H1 (cell line): Measurements from ENCODE around the gene SPECC1. TPM values are rescaled to one million over a fixed set of nuclear protein-coding genes. Genes with fewer than 3 reads are reported as not detected.

Experiments
- ASH2L ChIP-seq: fragments of 200-600, 300-600 bp; sonication (generic); IDR thresholded peaks from one replicate; pipeline ENCODE4 v1.7.1; 2017; ENCODE audit warnings: low read length
- GABPA ChIP-seq: IDR thresholded peaks from 2 replicates; pipeline ENCODE4 v1.6.1; 2011; ENCODE audit warnings: mild to moderate bottlenecking, low read length, moderate library complexity, borderline replicate concordance; ENCODE audit not compliant: insufficient read depth
- PHF8 ChIP-seq: fragments of 200-600 bp; sonication (generic); conservative IDR thresholded peaks from 2 replicates; pipeline ENCODE4 v1.7.1; 2012; ENCODE audit warnings: low read depth, mild to moderate bottlenecking, inconsistent platforms, low read length, moderate library complexity
- POLR2A ChIP-seq, 2 experiments: IDR thresholded peaks; 1 replicate in 1 of 2; 2 replicates in 1 of 2; pipeline ENCODE4 v1.6.1; 2011; ENCODE audit warnings: low read depth in 2 of 2, low read length in 2 of 2, mild to moderate bottlenecking in 2 of 2; ENCODE audit errors: control extremely low read depth in 1 of 2
- POLR2AphosphoS5 ChIP-seq: IDR thresholded peaks from 2 replicates; pipeline ENCODE4 v1.6.1; 2011; ENCODE audit warnings: low read depth, low read length
- SP2 ChIP-seq: IDR thresholded peaks from 2 replicates; pipeline ENCODE4 v1.6.1; 2012; ENCODE audit warnings: mild to moderate bottlenecking, low read length, inconsistent platforms
- TAF1 ChIP-seq: IDR thresholded peaks from 2 replicates; pipeline ENCODE4 v1.6.1; 2011; ENCODE audit warnings: mild to moderate bottlenecking, low read depth, low read length
- TBP ChIP-seq: IDR thresholded peaks from 2 replicates; pipeline ENCODE4 v1.6.1; 2011; ENCODE audit warnings: low read depth, low read length, improper control_type of control experiment
- polyA plus RNA-seq, 7 experiments: library from polyadenylated mRNA; depleted of rRNA in 3 of 7; stranded (reverse) in 5 of 7; unstranded in 2 of 7; fragments of >200 nt in 5 of 7; fragments of 200-250 nt in 2 of 7; gene quantifications; 1 replicate in 5 of 7; 2 replicates in 1 of 7; 4 replicates in 1 of 7; pipeline versions ENCODE4 v1.2.1 to v1.2.3, GENCODE V29; 2011 to 2013; ENCODE audit warnings: missing spikeins in 2 of 7, mixed read lengths in 2 of 7
- total RNA-seq: library from RNA; stranded (reverse); fragmentation: NEBNext Ultra II Directional; extraction: Animal tissue kit (Norgen Biotek cat#: 25700); gene quantifications from 2 replicates; pipeline ENCODE4 v1.2.1, GENCODE V29; 2021
- TF ChIP-seq, protein P1 (sequence below): IDR thresholded peaks from 2 replicates; pipeline ENCODE4 v1.6.1; 2012; ENCODE audit warnings: inconsistent platforms
- TF ChIP-seq, protein P2 (sequence below): IDR thresholded peaks from 2 replicates; pipeline ENCODE4 v1.6.1; 2012; ENCODE audit warnings: low read length, inconsistent platforms

The SPECC1 gene
- total and polyA plus RNA-seq, 2 of the 8 experiments (the other 6 are each of a cell fraction or from before 2014, with no cell fraction given), result 35.8 to 87.9 TPM

- TF ChIP-seq, protein P1, sequence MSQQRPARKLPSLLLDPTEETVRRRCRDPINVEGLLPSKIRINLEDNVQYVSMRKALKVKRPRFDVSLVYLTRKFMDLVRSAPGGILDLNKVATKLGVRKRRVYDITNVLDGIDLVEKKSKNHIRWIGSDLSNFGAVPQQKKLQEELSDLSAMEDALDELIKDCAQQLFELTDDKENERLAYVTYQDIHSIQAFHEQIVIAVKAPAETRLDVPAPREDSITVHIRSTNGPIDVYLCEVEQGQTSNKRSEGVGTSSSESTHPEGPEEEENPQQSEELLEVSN, result peak; percentile 96
- TF ChIP-seq POLR2AphosphoS5 (peak; percentile 72; the same call in 1 of the 2 replicates), TBP (peak; percentile 34; the same call in 1 of the 2 replicates), GABPA (peak; percentile 41; the same call in 1 of the 2 replicates), ASH2L (peak; percentile 29), PHF8 (peak; percentile 76), TAF1 (peak; percentile 74), POLR2A (IDR thresholded peaks at IDR 0.05; ENCODE audit: control extremely low read depth in 1 of 2, low read depth in 2 of 2, low read length in 2 of 2) (peak; percentile 70 to 92), SP2 (no peak)
- TF ChIP-seq, protein P2, sequence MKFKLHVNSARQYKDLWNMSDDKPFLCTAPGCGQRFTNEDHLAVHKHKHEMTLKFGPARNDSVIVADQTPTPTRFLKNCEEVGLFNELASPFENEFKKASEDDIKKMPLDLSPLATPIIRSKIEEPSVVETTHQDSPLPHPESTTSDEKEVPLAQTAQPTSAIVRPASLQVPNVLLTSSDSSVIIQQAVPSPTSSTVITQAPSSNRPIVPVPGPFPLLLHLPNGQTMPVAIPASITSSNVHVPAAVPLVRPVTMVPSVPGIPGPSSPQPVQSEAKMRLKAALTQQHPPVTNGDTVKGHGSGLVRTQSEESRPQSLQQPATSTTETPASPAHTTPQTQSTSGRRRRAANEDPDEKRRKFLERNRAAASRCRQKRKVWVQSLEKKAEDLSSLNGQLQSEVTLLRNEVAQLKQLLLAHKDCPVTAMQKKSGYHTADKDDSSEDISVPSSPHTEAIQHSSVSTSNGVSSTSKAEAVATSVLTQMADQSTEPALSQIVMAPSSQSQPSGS, result no peak
Measured at GRCh38 chr17:19977293-19978208, 31.6 kb upstream of the SPECC1 start, which contains the start of gene AKAP10 (continued).
